Activated T-helper 1 cell treated with Interleukin-2 at 50 U/mL for 16 hours (primary cell): ENCODE results near the gene ZBTB16.

Experiments used
- DNase-seq: peaks from one replicate; pipeline ENCODE4 v3.0.0-alpha.2; 2020; ENCODE audit warnings: low read depth

Gene ZBTB16

DNA sequence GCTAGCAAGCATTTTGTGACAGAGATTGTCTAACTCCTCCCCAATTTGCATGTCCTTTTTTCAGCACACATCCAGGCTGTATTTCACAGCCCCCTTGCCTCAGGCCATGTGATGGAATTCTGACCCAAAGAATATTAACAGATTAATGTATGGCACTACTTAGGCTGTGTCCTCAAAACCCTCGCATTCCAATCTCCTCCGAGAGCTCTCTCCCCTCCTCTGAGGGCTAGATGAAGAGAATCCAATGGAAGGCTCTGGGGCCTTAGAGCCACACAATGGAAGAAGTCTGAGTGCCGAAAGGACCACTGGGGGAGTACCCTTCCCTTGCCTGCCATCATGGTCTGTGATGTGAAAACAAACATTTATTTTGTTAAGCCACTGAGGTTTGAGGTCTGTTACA lies 223.0 kb downstream of the ZBTB16 start:
- no peak for DNase-seq

DNA sequence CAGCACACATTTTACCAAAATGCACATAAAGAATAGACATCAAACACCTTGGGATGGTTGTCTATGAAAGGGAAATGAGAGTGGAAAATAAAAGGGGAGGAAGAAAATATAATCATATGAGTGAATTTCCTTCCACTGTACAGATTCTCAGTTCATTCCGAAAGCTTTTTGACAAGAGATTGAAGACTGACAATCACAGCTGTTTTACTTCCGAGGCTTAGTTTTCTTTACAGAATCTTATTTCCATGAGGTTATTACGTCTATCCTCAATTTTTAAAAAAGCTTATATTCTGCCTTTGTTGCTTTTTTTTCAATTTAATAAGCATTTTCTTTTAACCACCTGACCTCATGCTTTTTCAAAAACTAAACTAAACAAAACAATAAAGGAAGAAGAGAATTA lies 223.9 kb downstream of the ZBTB16 start:
- no peak for DNase-seq

GRCh38 chr11:114284021-114284420 lies 224.5 kb downstream of the ZBTB16 start:
- no peak for DNase-seq

DNA sequence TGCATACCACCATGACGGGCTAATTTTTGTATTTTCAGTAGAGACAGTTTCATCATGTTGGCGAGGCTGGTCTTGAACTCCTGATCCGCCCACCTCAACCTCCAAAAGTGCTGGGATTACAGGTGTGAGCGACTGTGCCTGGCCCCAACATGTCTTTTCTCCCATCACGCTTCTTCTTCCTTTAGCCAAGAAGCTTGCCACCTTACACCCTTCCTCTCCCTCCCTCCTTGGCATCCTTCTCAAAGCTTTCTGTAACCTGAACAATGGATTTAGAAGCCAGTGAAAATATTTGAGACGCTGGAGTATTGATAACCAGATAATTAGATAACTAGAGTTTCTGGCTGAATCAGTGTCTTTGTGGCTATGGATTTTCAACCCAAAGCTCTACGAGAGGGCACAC lies 225.4 kb downstream of the ZBTB16 start:
- no peak for DNase-seq

DNA sequence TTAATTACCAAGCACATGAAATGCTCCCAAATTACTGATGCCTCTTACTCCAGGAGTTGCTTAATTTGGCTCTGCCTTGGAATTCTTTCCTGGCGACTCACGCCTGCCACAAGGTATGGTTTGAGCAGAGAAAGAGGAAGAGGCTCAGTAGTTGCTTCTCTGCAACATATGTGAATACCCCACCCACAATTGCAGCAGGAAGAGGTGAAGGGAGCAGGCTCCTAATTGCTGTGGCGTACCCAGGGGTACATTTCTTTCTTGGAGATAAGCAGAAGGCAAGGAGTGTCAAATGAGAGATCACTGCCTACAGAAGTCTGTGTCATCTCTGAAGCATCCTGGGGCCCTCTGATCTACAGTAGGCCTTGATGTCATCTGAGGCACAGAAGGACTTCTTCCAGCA lies 226.1 kb downstream of the ZBTB16 start:
- no peak for DNase-seq

DNA sequence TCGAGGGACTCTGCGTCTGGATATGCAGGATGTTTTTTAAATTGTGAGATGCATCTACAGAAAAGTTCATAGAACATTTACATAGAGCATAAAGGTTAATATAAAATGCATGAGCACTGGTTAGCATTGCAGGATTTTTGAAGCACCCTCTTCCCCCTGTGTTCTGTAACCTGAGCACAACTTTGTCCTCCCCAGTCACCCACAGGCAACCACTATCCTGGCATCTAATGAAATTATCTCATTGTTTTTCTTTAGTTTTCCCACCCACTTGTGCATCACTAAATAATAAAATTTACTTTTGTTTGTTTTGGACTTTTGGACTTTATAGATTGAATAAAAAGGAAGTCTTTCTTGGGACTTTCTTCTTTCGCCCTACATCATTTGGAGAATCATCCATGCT lies 226.7 kb downstream of the ZBTB16 start:
- DNase-seq = no peak

DNA sequence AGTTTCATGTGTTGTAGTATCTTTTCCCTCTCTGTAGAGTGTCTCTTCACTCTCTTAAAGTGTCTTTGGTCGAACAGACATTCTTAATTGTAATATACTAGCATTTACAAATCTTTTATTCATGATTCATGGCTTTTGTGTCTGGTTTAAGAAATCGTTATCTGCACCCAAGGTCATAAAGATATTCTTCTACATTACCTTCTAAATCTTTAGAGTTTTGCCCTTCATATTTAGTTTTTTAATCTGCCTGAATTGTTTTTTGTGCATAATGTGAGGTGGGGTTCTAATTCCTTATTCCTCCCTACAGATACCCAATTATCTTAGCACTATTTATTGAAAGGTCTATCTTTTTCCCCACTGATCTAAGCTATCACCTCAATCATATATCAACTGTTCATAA lies 227.6 kb downstream of the ZBTB16 start:
- DNase-seq = no peak

GRCh38 chr11:114288136-114288535 lies 228.6 kb downstream of the ZBTB16 start:
- DNase-seq = no peak

DNA sequence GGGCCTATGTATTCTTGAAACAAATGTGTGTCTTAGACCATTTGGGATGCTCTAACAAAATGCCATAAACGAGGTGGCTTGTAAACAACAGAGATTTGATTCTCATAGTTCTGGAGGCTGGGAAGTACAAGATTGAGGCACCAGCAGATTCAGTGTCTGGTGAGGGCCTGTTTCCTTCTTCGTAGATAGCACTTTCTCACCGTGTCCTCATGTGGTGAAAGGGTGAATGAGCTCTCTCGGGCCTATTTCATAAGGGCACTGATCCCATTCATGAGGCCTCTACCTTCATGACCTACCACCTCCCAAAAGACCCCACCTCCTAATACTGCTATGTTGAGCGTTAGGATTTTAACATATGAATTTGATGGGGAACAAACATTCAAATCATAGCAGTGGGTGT lies 230.3 kb downstream of the ZBTB16 start:
- DNase-seq = no peak

GRCh38 chr11:114290503-114291235 lies 231.2 kb downstream of the ZBTB16 start:
- DNase-seq = no peak

DNA sequence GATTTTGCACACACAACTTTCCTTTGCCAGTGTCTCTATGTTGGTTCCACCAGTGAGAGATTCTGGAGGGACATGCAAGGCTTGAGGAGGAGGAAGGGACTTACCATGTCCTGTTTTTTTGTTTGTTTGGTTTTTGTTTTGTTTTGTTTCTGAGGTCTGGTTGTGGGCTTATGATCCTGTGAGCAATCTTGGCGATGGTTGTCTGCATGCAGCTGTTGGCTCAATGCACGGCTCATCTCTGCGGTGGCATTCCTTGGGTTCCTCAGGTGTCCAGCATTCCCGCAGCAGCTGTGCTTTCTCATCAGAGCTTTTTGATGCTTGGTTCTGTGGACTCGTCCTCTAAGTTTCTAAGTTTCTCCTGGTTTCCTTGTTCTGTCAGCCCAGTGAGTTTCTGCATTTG lies 231.9 kb downstream of the ZBTB16 start:
- DNase-seq = no peak

GRCh38 chr11:114291842-114292680 lies 232.6 kb downstream of the ZBTB16 start:
- no peak for DNase-seq

DNA sequence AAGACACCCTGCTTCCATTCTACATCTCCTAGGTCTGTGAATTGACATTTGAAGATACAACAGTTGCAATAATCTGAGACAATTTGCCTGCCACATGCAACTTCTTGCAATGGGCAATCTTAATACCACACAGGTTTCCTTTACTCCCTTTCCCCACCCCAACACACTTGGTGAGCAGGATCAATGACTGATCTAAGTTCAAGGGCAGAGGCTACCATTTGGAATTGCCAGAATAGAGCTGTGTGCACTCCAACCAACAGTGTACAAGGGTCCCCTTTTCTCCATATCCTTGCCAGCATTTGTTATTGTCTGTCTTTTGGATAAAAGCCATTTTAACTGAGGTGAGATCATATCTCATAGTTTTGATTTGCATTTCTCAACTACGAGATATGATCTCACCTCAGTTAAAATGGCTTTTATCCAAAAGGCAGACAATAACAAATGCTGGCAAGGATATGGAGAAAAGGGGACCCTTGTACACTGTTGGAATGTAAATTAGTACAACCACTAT lies 233.7 kb downstream of the ZBTB16 start:
- no peak for DNase-seq

GRCh38 chr11:114295676-114296604 lies 236.4 kb downstream of the ZBTB16 start, which contains the start of gene NNMT:
NNMT (plus strand) TSS chr11:114296399; CDS start chr11:114296557, 158 bp downstream.
- no peak for DNase-seq

DNA sequence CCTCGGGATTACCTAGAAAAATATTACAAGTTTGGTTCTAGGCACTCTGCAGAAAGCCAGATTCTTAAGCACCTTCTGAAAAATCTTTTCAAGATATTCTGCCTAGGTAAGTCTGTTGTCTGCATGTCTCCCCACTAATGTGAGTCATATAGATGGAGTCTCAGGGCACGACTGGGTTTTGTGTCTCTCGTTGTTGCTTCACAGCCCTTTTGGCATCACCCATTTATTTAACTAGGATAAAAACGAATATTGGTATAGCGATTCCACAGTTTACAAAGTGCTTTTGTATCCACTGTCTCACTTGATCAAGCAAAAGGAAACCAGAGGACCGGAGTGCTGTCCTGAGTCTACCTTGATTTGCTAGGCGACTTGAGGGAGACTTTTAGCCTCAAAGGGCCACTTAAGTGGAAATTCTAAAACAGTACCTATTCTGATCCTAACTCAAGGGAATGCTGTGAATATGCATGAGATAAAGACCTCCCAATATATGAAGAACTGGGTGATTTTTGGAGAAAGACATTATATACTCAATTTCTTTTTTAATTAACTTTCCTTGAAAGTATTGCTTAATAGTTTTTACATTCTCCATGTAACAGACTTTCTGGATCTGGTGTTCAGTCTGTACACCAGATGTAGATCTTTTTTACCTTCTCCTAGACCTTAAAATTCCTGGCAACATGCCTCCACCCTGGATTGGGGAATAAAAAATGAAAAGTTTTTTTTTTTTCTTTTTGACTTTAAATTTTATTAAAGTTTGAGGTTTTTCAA lies 237.3 kb downstream of the ZBTB16 start:
- no peak for DNase-seq

- no peak for DNase-seq
These were observed 238.5 kb downstream of the ZBTB16 start for GRCh38 chr11:114297806-114298709.

DNA sequence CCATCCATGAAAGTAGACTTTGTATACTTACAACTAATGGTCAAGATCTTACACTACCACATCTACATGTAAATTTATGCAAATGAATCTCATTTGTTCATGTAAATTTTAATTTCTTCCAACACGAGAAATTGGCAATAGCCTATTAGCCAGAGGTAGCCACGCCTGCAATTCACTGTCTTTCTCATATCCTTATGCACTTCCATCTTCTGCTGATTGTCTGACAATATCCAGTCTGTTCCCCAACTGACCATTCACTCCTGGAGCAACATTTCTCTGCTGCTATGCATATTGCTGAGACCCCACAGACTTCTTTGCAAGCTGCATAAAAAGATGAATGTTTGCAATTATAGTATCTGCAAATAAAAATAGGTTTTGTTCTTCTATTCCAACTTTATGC lies 239.2 kb downstream of the ZBTB16 start:
- DNase-seq = no peak
